H9 (cell line): Measurements from ENCODE around the gene POLN. TPM values are rescaled to one million over a fixed set of nuclear protein-coding genes. Genes with fewer than 3 reads are reported as not detected.

ENCODE experiments used
- DNase-seq: peaks from one replicate; pipeline ENCODE4 v3.0.0-alpha.2; 2017
- H2AFZ ChIP-seq: one replicate; pipeline ENCODE4 v1.6.1; 2013; ENCODE audit warnings: mild to moderate bottlenecking, low read length, control low read depth, moderate library complexity
- H2AK5ac ChIP-seq: 2 replicates; pipeline ENCODE4 v1.6.1; 2013; ENCODE audit warnings: low read length, control low read depth, mixed read lengths; ENCODE audit not compliant: insufficient read length
- H2BK120ac ChIP-seq: one replicate; pipeline ENCODE4 v1.6.1; 2013; ENCODE audit warnings: low read depth, mild to moderate bottlenecking, low read length, control low read depth, inconsistent platforms; ENCODE audit not compliant: poor library complexity, severe bottlenecking
- H2BK12ac ChIP-seq: 2 replicates; pipeline ENCODE4 v1.6.1; 2013; ENCODE audit warnings: low read length, control low read depth, mixed read lengths, low read depth; ENCODE audit not compliant: insufficient read length
- H2BK15ac ChIP-seq: 2 replicates; pipeline ENCODE4 v1.6.1; 2013; ENCODE audit warnings: low read depth, low read length, control low read depth
- H2BK20ac ChIP-seq: one replicate; pipeline ENCODE4 v1.6.1; 2013; ENCODE audit warnings: low read depth, mild to moderate bottlenecking, low read length, control low read depth, inconsistent platforms; ENCODE audit not compliant: poor library complexity, severe bottlenecking
- H2BK5ac ChIP-seq: 2 replicates; pipeline ENCODE4 v1.6.1; 2013; ENCODE audit warnings: low read length, control low read depth, mixed read lengths; ENCODE audit not compliant: insufficient read length
- H3K14ac ChIP-seq: 2 replicates; pipeline ENCODE4 v1.6.1; 2013; ENCODE audit warnings: low read length, control low read depth; ENCODE audit not compliant: insufficient read depth
- H3K18ac ChIP-seq: 2 replicates; pipeline ENCODE4 v1.6.1; 2013; ENCODE audit warnings: low read depth, mild to moderate bottlenecking, mixed read lengths, low read length, control low read depth; ENCODE audit not compliant: insufficient read length
- H3K23ac ChIP-seq: 2 replicates; pipeline ENCODE4 v1.6.1; 2013; ENCODE audit warnings: low read length, control low read depth, mixed read lengths, low read depth; ENCODE audit not compliant: insufficient read length
- H3K23me2 ChIP-seq: 2 replicates; pipeline ENCODE4 v1.6.1; 2013; ENCODE audit warnings: low read depth, mild to moderate bottlenecking, mixed read lengths, low read length, control low read depth; ENCODE audit not compliant: insufficient read length, poor library complexity, severe bottlenecking
- H3K27ac ChIP-seq: 2 replicates; pipeline ENCODE4 v1.5.1; 2013; ENCODE audit warnings: low read length, control low read depth, mixed read lengths, low read depth; ENCODE audit not compliant: insufficient read length
- H3K27me3 ChIP-seq: 2 replicates; pipeline ENCODE4 v1.6.1; 2013; ENCODE audit warnings: low read length, control low read depth, inconsistent platforms; ENCODE audit not compliant: insufficient read depth
- H3K4ac ChIP-seq: 2 replicates; pipeline ENCODE4 v1.6.1; 2013; ENCODE audit warnings: low read depth, mild to moderate bottlenecking, control low read depth, inconsistent platforms, low read length, moderate library complexity
- H3K4me1 ChIP-seq: 2 replicates; pipeline ENCODE4 v1.6.1; 2013; ENCODE audit warnings: low read length, control low read depth, inconsistent platforms; ENCODE audit not compliant: insufficient read depth
- H3K4me2 ChIP-seq: 2 replicates; pipeline ENCODE4 v1.6.1; 2013; ENCODE audit warnings: low read length, control low read depth, mixed read lengths; ENCODE audit not compliant: insufficient read length, insufficient read depth
- H3K56ac ChIP-seq: 2 replicates; pipeline ENCODE4 v1.6.1; 2013; ENCODE audit warnings: low read depth, mild to moderate bottlenecking, mixed read lengths, low read length, control low read depth; ENCODE audit not compliant: insufficient read length
- H3K79me1 ChIP-seq: 2 replicates; pipeline ENCODE4 v1.6.1; 2013; ENCODE audit warnings: low read depth, mild to moderate bottlenecking, moderate library complexity, low read length, control low read depth, inconsistent platforms; ENCODE audit not compliant: insufficient read depth, poor library complexity, severe bottlenecking
- H3K79me2 ChIP-seq: 2 replicates; pipeline ENCODE4 v1.6.1; 2013; ENCODE audit warnings: low read length, control low read depth, inconsistent platforms; ENCODE audit not compliant: insufficient read depth
- H3K9ac ChIP-seq: 2 replicates; pipeline ENCODE4 v1.6.1; 2013; ENCODE audit warnings: low read length, control low read depth, mixed read lengths; ENCODE audit not compliant: insufficient read length; ENCODE audit errors: extremely low read depth
- H3K9me3 ChIP-seq: one replicate; pipeline ENCODE4 v1.6.1; 2013; ENCODE audit warnings: low read depth, low read length, inconsistent platforms; ENCODE audit not compliant: control insufficient read depth
- H3T11ph ChIP-seq: one replicate; pipeline ENCODE4 v1.6.1; 2013; ENCODE audit warnings: mild to moderate bottlenecking, low read length, control low read depth, inconsistent platforms
- H4K20me1 ChIP-seq: one replicate; pipeline ENCODE4 v1.6.1; 2013; ENCODE audit not compliant: control insufficient read depth, insufficient read length, insufficient read depth
- H4K5ac ChIP-seq: 2 replicates; pipeline ENCODE4 v1.6.1; 2013; ENCODE audit warnings: low read depth, mild to moderate bottlenecking, mixed read lengths, low read length, control low read depth; ENCODE audit not compliant: insufficient read length
- H4K8ac ChIP-seq: replicated peaks from 2 replicates; pipeline ENCODE4 v1.6.1; 2013; ENCODE audit warnings: low read length, control low read depth, mixed read lengths, low read depth; ENCODE audit not compliant: insufficient read length
- H4K91ac ChIP-seq: 2 replicates; pipeline ENCODE4 v1.6.1; 2013; ENCODE audit warnings: low read depth, mild to moderate bottlenecking, moderate library complexity, mixed read lengths, low read length, control low read depth; ENCODE audit not compliant: insufficient read length
- H3K27ac Mint-ChIP-seq, 3 experiments: 2 replicates in 2 of 3; 3 replicates in 1 of 3; pipeline ENCODE4 v1.8.0; 2020 to 2021; ENCODE audit warnings: mixed read lengths in 3 of 3, mild to moderate bottlenecking in 1 of 3, moderate library complexity in 1 of 3
- H3K27me3 Mint-ChIP-seq: 2 replicates; pipeline ENCODE4 v1.8.0; 2021; ENCODE audit warnings: low read depth, mild to moderate bottlenecking, moderate library complexity, mixed read lengths
- H3K36me3 Mint-ChIP-seq, 3 experiments: 2 replicates in 2 of 3; 3 replicates in 1 of 3; pipeline ENCODE4 v1.8.0; 2020 to 2021; ENCODE audit warnings: low read depth in 3 of 3, mixed read lengths in 3 of 3; ENCODE audit not compliant: insufficient read depth in 1 of 3
- H3K4me1 Mint-ChIP-seq, 2 experiments: 2 replicates each; pipeline ENCODE4 v1.8.0; 2020; ENCODE audit warnings: mixed read lengths in 2 of 2
- H3K4me3 Mint-ChIP-seq, 2 experiments: 2 replicates in 1 of 2; 3 replicates in 1 of 2; pipeline ENCODE4 v1.8.0; 2020 to 2021; ENCODE audit warnings: mild to moderate bottlenecking in 2 of 2, mixed read lengths in 2 of 2, moderate library complexity in 1 of 2
- H3K9me3 Mint-ChIP-seq, 2 experiments: 2 replicates in 1 of 2; 3 replicates in 1 of 2; pipeline ENCODE4 v1.8.0; 2020; ENCODE audit warnings: mild to moderate bottlenecking in 2 of 2, mixed read lengths in 2 of 2, moderate library complexity in 1 of 2
- CTCF ChIP-seq: fragments of 200-600 bp; sonication (generic); conservative IDR thresholded peaks from 3 replicates; pipeline ENCODE4 v1.8.0; 2021; ENCODE audit warnings: antibody characterized with exemption, mild to moderate bottlenecking
- WGBS: extraction: QIAGEN DNeasy Blood & Tissue Kit; methylation state at CpG from one replicate; pipeline ENCODE4 v1.1.7; 2013; ENCODE audit warnings: missing lambda C conversion rate, low lambda C conversion rate, mixed read lengths; ENCODE audit not compliant: insufficient read length; ENCODE audit errors: extremely low coverage; 5-methylcytosine and 5-hydroxymethylcytosine counted together
- total RNA-seq: library from RNA; stranded (reverse); gene quantifications from 2 replicates; pipeline ENCODE4 v1.2.1, GENCODE V29; 2021

POLN gene
- total RNA-seq, 1 experiment from 2014 or later: 0.74 TPM

- Histone ChIP-seq H3K4ac (no peak overlapping the region), H3K18ac (no peak overlapping the region), H3K9ac (no peak overlapping the region), H3K27ac (no peak overlapping the region), H3K27me3 (no peaks in the 10 kb centered on the region), H2BK5ac (no peak overlapping the region), H3T11ph (no peak overlapping the region), H2AFZ (no peak overlapping the region), H3K23ac (no peak overlapping the region), H4K8ac (no peak overlapping the region), H3K23me2 (no peaks in the 10 kb centered on the region), H3K9me3 (no peaks in the 10 kb centered on the region), H2AK5ac (no peak overlapping the region), H2BK12ac (no peak overlapping the region), H3K56ac (no peak overlapping the region), H3K4me2 (no peak overlapping the region), H2BK15ac (no peak overlapping the region), H3K79me2 (no peaks in the 10 kb centered on the region), H3K4me1 (no peaks in the 10 kb centered on the region), H4K91ac (no peak overlapping the region), H3K79me1 (no peaks in the 10 kb centered on the region), H4K20me1 (no peaks in the 10 kb centered on the region), H3K14ac (no peak overlapping the region), H2BK20ac (no peak overlapping the region), H2BK120ac (no peak overlapping the region), H4K5ac (no peak overlapping the region)
- no peak for DNase-seq
- no peak overlapping the region for H3K27ac Mint-ChIP-seq
- H3K27me3 Mint-ChIP-seq: peaks cover 13% of the 10 kb centered on the region
- H3K4me1 Mint-ChIP-seq: no peaks in the 10 kb centered on the region
- no peak for TF ChIP-seq CTCF
- no CpG with 5 or more reads among the region's 9 CpGs for WGBS
- peaks cover 11 to 14% of the 10 kb centered on the region in 2 experiments for H3K9me3 Mint-ChIP-seq
- no peaks in the 10 kb centered on the region for H3K36me3 Mint-ChIP-seq
- H3K4me3 Mint-ChIP-seq: no peak overlapping the region
Observed at GRCh38 chr4:2104556-2105345, 137.2 kb downstream of the POLN start.
